ENCODE data around the gene ZBTB22.
"Not testable (repeated sequence)": the region's sequence is repeated elsewhere in the genome, so short reads cannot be mapped to it uniquely, and the experiment has no call there.

ZBTB22 gene

GRCh38 chr6:33298773-33299236 lies 18.7 kb downstream of the ZBTB22 start, which contains the start of gene RGL2:
Gene RGL2 (minus strand): TSS chr6:33298942. CDS start chr6:33298610, 332 bp downstream.
- no peak for DNase-seq

GRCh38 chr6:33297956-33298772 lies 19.4 kb downstream of the ZBTB22 start:
- peak in 1 of 2 donors; percentile 62 for DNase-seq

- no peak for DNase-seq
Observed at GRCh38 chr6:33297406-33297955, 20.1 kb downstream of the ZBTB22 start.

- DNase-seq = no peak
Observed at GRCh38 chr6:33296797-33297405, 20.6 kb downstream of the ZBTB22 start.

GRCh38 chr6:33295621-33296369 lies 21.7 kb downstream of the ZBTB22 start:
- no peak for DNase-seq

GRCh38 chr6:33294086-33294823 lies 23.3 kb downstream of the ZBTB22 start:
- no peak for DNase-seq

GRCh38 chr6:33292996-33293682 lies 24.4 kb downstream of the ZBTB22 start:
- DNase-seq = no peak

- DNase-seq = no peak
Observed at GRCh38 chr6:33290459-33290858, 27.1 kb downstream of the ZBTB22 start.

GRCh38 chr6:33289784-33290315 lies 27.7 kb downstream of the ZBTB22 start:
- DNase-seq = no peak

- peak; percentile 65 to 66 for DNase-seq
Observed at GRCh38 chr6:33288921-33289783, 28.4 kb downstream of the ZBTB22 start, which contains the start of the genes PFDN6 and WDR46. Gene PFDN6 (plus strand): TSS chr6:33289601. CDS start chr6:33289857, 256 bp downstream. Gene WDR46 (minus strand): TSS chr6:33289239. CDS start chr6:33289170, 69 bp downstream.

GRCh38 chr6:33288141-33288920 lies 29.2 kb downstream of the ZBTB22 start:
- DNase-seq = no peak

GRCh38 chr6:33286946-33287914 lies 30.3 kb downstream of the ZBTB22 start:
- DNase-seq = no peak

- DNase-seq = not testable (repeated sequence)
Observed at GRCh38 chr6:33285214-33285613, 32.3 kb downstream of the ZBTB22 start.

GRCh38 chr6:33280539-33280938 lies 37.0 kb downstream of the ZBTB22 start:
- DNase-seq = no peak

- DNase-seq = no peak
Observed at GRCh38 chr6:33279971-33280511, 37.5 kb downstream of the ZBTB22 start.

GRCh38 chr6:33279257-33279695 lies 38.3 kb downstream of the ZBTB22 start:
- no peak for DNase-seq

- no peak for DNase-seq
Observed at GRCh38 chr6:33278810-33279209, 38.7 kb downstream of the ZBTB22 start.

- DNase-seq = no peak
Observed at GRCh38 chr6:33278392-33278741, 39.2 kb downstream of the ZBTB22 start.
